Chondrocyte (in vitro differentiated cells): ENCODE data around the gene FUCA1. TPM values are rescaled to one million over a fixed set of nuclear protein-coding genes. Genes with fewer than 3 reads are reported as not detected.

ENCODE experiments used
- DNase-seq: peaks from one replicate; pipeline ENCODE4 v3.0.0; 2021; ENCODE audit warnings: mixed read lengths, low spot score
- H3K27ac Mint-ChIP-seq: one replicate; pipeline ENCODE4 v1.8.0; 2021; ENCODE audit warnings: mild to moderate bottlenecking, moderate library complexity, mixed read lengths; ENCODE audit not compliant: unreplicated experiment
- H3K27me3 Mint-ChIP-seq: 2 replicates; pipeline ENCODE4 v1.8.0; 2021; ENCODE audit warnings: low read depth, mixed read lengths
- H3K36me3 Mint-ChIP-seq: 2 replicates; pipeline ENCODE4 v1.8.0; 2021; ENCODE audit warnings: low read depth, mixed read lengths
- H3K4me1 Mint-ChIP-seq: 2 replicates; pipeline ENCODE4 v1.8.0; 2021; ENCODE audit warnings: low read depth, mild to moderate bottlenecking, mixed read lengths
- H3K4me3 Mint-ChIP-seq: one replicate; pipeline ENCODE4 v1.8.0; 2021; ENCODE audit warnings: mild to moderate bottlenecking, moderate library complexity, mixed read lengths; ENCODE audit not compliant: unreplicated experiment
- H3K9me3 Mint-ChIP-seq: 2 replicates; pipeline ENCODE4 v1.8.0; 2021; ENCODE audit warnings: low read depth, mixed read lengths
- total RNA-seq: library from RNA; stranded (reverse); gene quantifications from 3 replicates; pipeline ENCODE4 v1.2.1, GENCODE V29; 2021
- TF ChIP-seq, protein P1 (sequence below): fragments of 200-600 bp; sonication (generic); IDR thresholded peaks from 2 replicates; pipeline ENCODE4 v1.5.0; 2021; ENCODE audit warnings: antibody characterized with exemption, mild to moderate bottlenecking, moderate library complexity

FUCA1 gene
- total RNA-seq, 1 donor from 2014 or later, result 15.6 TPM

DNA sequence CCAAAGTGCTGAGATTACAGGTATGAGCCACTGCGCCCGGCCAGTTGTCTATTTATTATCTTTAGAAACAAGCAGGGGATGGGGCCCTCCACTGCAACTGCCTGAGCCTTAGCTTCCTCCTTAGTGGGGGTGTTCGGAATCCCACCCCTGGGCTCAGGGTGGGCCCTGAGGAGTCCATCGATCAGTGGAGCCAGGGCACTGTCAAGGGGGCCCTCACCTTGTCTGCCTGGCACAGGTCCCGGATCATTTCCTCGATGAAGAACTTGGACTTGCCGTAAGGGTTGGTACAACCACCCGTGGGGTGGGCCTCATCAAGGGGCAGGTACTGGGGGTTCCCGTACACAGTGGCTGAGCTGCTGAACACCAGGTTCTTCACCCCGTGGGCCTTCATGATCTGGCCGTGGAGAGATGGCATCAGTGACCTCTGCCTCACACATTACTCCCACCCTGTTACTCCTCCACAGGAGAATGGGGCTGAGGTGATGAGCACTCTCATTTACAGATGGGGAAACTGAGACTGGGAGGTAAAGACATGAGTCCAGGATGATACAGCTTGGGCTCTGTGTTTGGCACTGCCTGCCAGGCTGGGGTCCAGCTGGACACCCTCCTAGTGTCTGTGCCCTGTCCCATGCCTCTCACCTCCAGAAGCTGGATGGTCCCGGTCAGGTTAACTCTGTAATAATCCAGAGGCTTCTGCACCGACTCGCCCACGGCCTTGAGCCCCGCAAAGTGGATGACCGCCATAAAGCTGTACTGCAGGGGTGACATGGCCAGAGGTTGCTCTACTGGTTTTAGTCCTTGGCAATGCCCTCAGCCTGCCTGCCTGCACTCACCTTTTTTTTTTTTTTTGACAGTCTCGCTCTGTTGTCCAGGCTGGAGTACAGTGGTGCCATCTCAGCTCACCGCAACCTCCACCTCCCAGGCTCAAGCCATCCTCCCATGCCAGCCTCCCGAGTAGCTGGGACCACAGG, 70.3 kb downstream of the FUCA1 start:
- H3K36me3 Mint-ChIP-seq, result peaks cover 2% of the 10 kb centered on the region
- DNase-seq, result no peak
- H3K27me3 Mint-ChIP-seq, result no peaks in the 10 kb centered on the region
- no peak overlapping the region for H3K27ac Mint-ChIP-seq
- no peak overlapping the region for H3K4me3 Mint-ChIP-seq
- peaks cover 14% of the 10 kb centered on the region for H3K4me1 Mint-ChIP-seq
- TF ChIP-seq, protein P1, sequence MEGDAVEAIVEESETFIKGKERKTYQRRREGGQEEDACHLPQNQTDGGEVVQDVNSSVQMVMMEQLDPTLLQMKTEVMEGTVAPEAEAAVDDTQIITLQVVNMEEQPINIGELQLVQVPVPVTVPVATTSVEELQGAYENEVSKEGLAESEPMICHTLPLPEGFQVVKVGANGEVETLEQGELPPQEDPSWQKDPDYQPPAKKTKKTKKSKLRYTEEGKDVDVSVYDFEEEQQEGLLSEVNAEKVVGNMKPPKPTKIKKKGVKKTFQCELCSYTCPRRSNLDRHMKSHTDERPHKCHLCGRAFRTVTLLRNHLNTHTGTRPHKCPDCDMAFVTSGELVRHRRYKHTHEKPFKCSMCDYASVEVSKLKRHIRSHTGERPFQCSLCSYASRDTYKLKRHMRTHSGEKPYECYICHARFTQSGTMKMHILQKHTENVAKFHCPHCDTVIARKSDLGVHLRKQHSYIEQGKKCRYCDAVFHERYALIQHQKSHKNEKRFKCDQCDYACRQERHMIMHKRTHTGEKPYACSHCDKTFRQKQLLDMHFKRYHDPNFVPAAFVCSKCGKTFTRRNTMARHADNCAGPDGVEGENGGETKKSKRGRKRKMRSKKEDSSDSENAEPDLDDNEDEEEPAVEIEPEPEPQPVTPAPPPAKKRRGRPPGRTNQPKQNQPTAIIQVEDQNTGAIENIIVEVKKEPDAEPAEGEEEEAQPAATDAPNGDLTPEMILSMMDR, result no peak
- no peaks in the 10 kb centered on the region for H3K9me3 Mint-ChIP-seq

DNA sequence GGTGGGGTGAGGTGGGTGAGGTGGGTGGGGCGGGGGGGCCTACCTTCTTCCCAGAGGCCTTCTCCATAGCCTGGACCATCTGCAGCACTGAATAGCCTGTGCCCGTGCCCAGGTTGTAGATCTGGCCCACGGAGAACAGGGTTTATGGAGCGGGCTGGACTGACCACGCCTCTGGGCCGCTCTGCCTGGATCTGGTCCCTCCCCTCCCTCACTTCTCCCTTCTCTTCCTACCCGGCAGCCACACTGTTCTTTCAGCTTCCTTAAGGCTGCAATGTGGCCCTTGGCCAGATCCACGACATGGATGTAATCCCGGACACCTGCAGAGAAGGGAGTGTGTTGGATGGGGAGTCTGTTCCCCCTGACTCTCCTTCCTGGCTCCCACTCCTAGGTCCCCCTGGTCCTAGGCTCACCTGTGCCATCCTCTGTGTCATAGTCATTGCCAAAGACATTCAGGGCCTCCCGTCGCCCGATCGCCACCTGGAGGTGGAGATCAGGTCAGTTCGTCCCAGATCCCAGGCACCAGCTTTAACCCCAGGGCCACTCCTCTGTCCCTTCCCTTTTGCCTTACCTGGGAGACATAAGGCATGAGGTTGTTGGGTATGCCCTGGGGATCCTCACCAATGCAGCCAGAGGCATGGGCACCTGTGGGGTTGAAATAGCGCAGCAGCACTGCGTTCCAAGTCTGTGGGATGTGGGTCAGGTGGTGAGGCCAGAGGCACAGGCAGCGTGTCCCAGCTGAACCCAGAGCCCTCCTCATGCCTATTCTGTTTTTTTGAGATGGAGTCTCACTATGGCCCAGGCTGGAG, 71.4 kb downstream of the FUCA1 start:
- Mint-ChIP-seq H3K4me1 (peaks cover 23% of the 10 kb centered on the region), H3K36me3 (peaks cover 2% of the 10 kb centered on the region), H3K27ac (peak overlapping the region; percentile 17), H3K9me3 (no peaks in the 10 kb centered on the region), H3K27me3 (no peaks in the 10 kb centered on the region), H3K4me3 (no peak overlapping the region)
- DNase-seq, result no peak
- TF ChIP-seq, protein P1, result no peak

DNA sequence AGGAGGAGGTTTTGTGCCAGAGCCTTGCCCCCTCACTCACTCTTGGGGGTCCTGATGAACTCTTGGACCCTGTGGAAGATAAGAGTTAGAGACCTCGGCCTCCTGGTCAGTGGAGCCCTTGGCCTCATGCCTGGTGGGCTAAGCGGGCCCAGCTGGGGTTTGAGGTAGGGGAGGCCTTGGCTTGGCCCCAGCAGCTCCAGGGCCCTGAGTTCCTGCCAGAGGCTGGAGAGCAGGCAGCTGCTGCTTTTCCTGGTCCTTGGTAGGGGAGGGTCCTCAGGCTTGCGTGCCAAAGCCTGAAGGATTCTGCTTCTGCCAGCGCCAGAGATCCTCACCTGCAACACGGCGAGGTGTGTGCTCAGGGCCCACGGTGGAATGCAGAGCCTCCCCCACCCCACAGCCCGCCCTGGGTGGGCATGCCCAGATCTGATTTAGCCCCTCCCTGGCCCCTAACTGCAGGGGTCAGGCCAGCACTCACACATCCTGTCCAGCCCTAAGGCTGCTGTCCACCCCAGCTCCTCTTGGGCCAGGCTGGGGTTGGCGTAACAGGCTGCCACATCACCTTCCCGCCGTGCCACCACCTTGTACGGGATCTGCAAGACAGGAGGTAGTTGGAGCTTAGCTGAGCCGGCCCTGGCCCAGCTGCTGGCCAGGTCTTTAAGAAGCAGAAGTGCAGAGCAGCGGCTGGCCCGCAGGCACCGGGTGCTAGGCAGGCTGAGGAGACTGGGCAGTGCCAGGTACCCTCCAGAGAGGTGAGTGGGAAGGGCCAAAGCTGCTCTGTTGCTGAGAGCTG, 72.2 kb downstream of the FUCA1 start:
- Mint-ChIP-seq H3K4me3 (no peak overlapping the region), H3K27ac (peak overlapping the region; percentile 17), H3K4me1 (peaks cover 24% of the 10 kb centered on the region), H3K36me3 (peaks cover 2% of the 10 kb centered on the region), H3K27me3 (no peaks in the 10 kb centered on the region), H3K9me3 (no peaks in the 10 kb centered on the region)
- no peak for DNase-seq
- TF ChIP-seq, protein P1, result no peak

Other genes starting within 250 kb of the FUCA1 start
- gene RPL11, start 176.5 kb downstream of the FUCA1 start, total RNA-seq, result 485 to 589 TPM (median 492 TPM) in 3 replicates
- 41.7 to 47.8 TPM (median 42.9 TPM) in 3 replicates for gene ELOA, start 124.8 kb downstream of the FUCA1 start, total RNA-seq
- gene PITHD1, start 89.9 kb downstream of the FUCA1 start, total RNA-seq, result 36.2 to 36.5 TPM (median 36.4 TPM) in 3 replicates
- gene LYPLA2, start 77.1 kb downstream of the FUCA1 start, total RNA-seq, result 39.8 to 43.0 TPM (median 40.4 TPM) in 3 replicates
- gene GALE, start 67.5 kb downstream of the FUCA1 start, total RNA-seq, result 24.9 to 34.0 TPM (median 25.7 TPM) in 3 replicates
- gene HMGCL, start 42.9 kb downstream of the FUCA1 start, total RNA-seq, result 22.0 to 26.8 TPM (median 25.9 TPM) in 3 replicates
- gene CNR2, start 45.1 kb upstream of the FUCA1 start, total RNA-seq, result not detected in 3 replicates
- 52.9 to 62.6 TPM (median 54.2 TPM) in 3 replicates for gene PNRC2, start 91.5 kb upstream of the FUCA1 start, total RNA-seq
- gene SRSF10, start 112.0 kb upstream of the FUCA1 start, total RNA-seq, result 86.0 to 113 TPM (median 92.0 TPM) in 3 replicates
- 0.70 to 2.9 TPM (median 0.72 TPM) in 3 replicates for gene MYOM3, start 243.8 kb upstream of the FUCA1 start, total RNA-seq